Stimulated activated CD4-positive, alpha-beta T cell treated with anti-CD3 and anti-CD28 coated beads, Interleukin-12 subunit alpha, Interleukin-12 subunit beta, amount 100 ng/mL, for 48 hours (primary cell): ENCODE results near the gene FUCA2.

Experiments used
- DNase-seq, 3 donors: peaks; one replicate each; pipeline ENCODE4 v3.0.0-alpha.2; 2020; ENCODE audit warnings: low read depth in 2 of 3, low spot score in 1 of 3

Gene FUCA2

GRCh38 chr6:143510991-143511891, at the start of gene FUCA2:
FUCA2 (minus strand) TSS chr6:143511720; CDS start chr6:143511634, 86 bp downstream.
- DNase-seq = peak; percentile 43 to 64 (median 52)

GRCh38 chr6:143561105-143561704, 49.7 kb upstream of the FUCA2 start:
- DNase-seq = no peak

GRCh38 chr6:143559051-143559660, 47.6 kb upstream of the FUCA2 start:
- no peak for DNase-seq

- no peak for DNase-seq
Measured at GRCh38 chr6:143556529-143556928, 45.0 kb upstream of the FUCA2 start.

GRCh38 chr6:143555582-143555981, 44.1 kb upstream of the FUCA2 start:
- no peak for DNase-seq

GRCh38 chr6:143555071-143555492, 43.6 kb upstream of the FUCA2 start:
- no peak for DNase-seq

GRCh38 chr6:143553337-143553736, 41.8 kb upstream of the FUCA2 start:
- DNase-seq = no peak

- DNase-seq = no peak
Measured at GRCh38 chr6:143549949-143550268, 38.4 kb upstream of the FUCA2 start.

GRCh38 chr6:143549221-143549948, 37.9 kb upstream of the FUCA2 start:
- peak in 2 of 3 donors; percentile 41 to 46 for DNase-seq

GRCh38 chr6:143546599-143546998, 35.1 kb upstream of the FUCA2 start:
- no peak for DNase-seq

GRCh38 chr6:143545976-143546547, 34.5 kb upstream of the FUCA2 start:
- no peak for DNase-seq

GRCh38 chr6:143545165-143545564, 33.6 kb upstream of the FUCA2 start:
- no peak for DNase-seq

- DNase-seq = no peak
Measured at GRCh38 chr6:143544011-143544696, 32.6 kb upstream of the FUCA2 start.

- DNase-seq = no peak
Measured at GRCh38 chr6:143543435-143543834, 31.9 kb upstream of the FUCA2 start.

GRCh38 chr6:143542888-143543287, 31.4 kb upstream of the FUCA2 start:
- no peak for DNase-seq

GRCh38 chr6:143540192-143540591, 28.7 kb upstream of the FUCA2 start:
- DNase-seq = no peak

- DNase-seq = no peak
Measured at GRCh38 chr6:143539734-143540133, 28.2 kb upstream of the FUCA2 start.

GRCh38 chr6:143539106-143539505, 27.6 kb upstream of the FUCA2 start:
- DNase-seq = no peak

- DNase-seq = no peak
Measured at GRCh38 chr6:143538374-143538773, 26.9 kb upstream of the FUCA2 start.

- peak; percentile 35 to 55 (median 40) for DNase-seq
Measured at GRCh38 chr6:143536866-143537691, 25.6 kb upstream of the FUCA2 start.
